Bone marrow (tissue), 2 donors: ENCODE data around the gene ZNF354B.
"Not testable (repeated sequence)": the region's sequence is repeated elsewhere in the genome, so short reads cannot be mapped to it uniquely, and the experiment has no call there.

Source experiments
- DNase-seq, 2 donors: peaks; one replicate each; lab custom pipeline; 2025; lab: John Stamatoyannopoulos, UW

The ZNF354B gene

GRCh38 chr5:178859625-178860521, at the start of gene ZNF354B:
Gene ZNF354B, plus strand, starts transcription at chr5:178859953. Its CDS starts 1,095 bp downstream, at chr5:178861048.
- DNase-seq, result peak; percentile 57 to 94

- no peak for DNase-seq
Observed at GRCh38 chr5:178817506-178817905, 42.2 kb upstream of the ZNF354B start.

- DNase-seq, result no peak
Observed at GRCh38 chr5:178818094-178818493, 41.7 kb upstream of the ZNF354B start.

- no peak for DNase-seq
Observed at GRCh38 chr5:178820001-178820400, 39.8 kb upstream of the ZNF354B start.

GRCh38 chr5:178825444-178825843, 34.3 kb upstream of the ZNF354B start:
- DNase-seq, result no peak

GRCh38 chr5:178826216-178826615, 33.5 kb upstream of the ZNF354B start:
- no peak for DNase-seq

DNA sequence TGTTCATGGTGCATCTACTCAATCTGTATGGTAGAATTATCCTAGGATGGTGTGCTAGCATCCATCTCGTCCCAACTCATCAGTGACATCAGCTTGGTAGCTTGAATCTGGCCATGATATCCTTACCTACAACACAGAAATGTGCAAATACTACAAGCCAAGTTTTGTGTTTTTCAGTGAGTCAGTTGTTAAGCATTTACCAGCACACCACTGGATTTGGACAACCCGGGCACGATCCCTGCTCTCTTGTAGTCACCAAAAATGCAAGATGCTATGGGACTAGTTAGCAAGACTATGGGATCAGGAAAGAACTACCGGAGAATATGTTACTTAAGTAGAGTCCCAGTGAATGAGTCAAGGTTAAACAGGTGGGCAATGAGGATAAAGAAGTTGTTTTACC, 32.1 kb upstream of the ZNF354B start:
- DNase-seq, result no peak

DNA sequence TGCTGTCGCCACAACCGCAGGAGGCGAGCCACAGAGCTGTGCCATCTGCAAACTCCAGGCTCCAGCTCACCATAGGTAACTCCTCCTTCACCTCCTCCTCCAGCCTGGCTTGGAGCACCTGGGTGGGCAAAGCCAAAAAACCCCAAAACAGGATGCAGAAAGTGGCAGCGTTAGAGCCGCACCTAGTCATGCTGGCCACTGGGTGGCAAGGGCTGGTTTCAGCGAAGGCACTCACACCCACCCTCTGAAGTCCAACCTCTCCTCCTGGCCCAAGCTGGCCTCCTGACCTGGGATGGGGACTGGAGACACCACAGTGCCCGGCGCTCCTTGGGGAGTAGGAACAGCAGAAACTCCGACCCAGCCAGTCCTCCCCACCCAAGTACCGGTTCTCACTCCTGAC, 28.7 kb upstream of the ZNF354B start:
- no peak for DNase-seq

GRCh38 chr5:178832618-178833201, 27.0 kb upstream of the ZNF354B start:
- no peak for DNase-seq

GRCh38 chr5:178836628-178837027, 23.1 kb upstream of the ZNF354B start:
- no peak for DNase-seq

DNA sequence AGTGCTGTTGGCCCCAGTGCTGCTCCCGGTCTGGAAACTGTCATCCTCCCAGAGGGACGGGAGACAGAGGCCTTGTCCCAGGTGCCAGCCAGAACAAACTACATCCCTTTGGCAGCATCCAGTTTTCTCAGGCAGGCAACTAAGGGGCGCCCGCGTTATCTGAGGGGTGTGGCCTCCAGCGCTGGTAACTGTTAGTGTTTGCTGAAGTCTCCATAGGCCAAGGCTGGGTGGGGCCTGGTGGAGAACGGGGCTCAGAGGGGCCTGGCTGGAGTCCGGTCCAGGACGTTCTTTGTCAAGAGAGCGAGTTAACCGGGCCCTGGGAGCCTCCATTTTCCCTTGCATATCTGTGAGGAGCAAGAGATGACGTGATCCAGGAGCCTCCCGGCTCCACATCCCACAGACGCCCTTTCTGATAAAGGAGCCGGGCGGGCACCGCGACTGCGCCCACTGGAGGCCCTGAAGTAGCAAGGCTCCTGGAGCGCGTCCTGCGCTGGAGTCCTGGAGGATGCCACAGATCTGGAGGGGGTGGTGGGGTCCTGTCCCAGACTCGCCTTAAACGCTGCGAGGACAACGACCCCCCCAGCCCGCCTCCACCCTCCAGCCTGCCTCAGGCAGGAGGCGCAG, 20.9 kb upstream of the ZNF354B start:
- DNase-seq, result not testable (repeated sequence)

- no peak for DNase-seq
Observed at GRCh38 chr5:178839319-178839704, 20.4 kb upstream of the ZNF354B start.

- DNase-seq, result not testable (repeated sequence)
Observed at GRCh38 chr5:178840399-178840798, 19.4 kb upstream of the ZNF354B start.

- no peak for DNase-seq
Observed at GRCh38 chr5:178849316-178849715, 10.4 kb upstream of the ZNF354B start.

- no peak for DNase-seq
Observed at GRCh38 chr5:178851951-178852350, 7.8 kb upstream of the ZNF354B start.

DNA sequence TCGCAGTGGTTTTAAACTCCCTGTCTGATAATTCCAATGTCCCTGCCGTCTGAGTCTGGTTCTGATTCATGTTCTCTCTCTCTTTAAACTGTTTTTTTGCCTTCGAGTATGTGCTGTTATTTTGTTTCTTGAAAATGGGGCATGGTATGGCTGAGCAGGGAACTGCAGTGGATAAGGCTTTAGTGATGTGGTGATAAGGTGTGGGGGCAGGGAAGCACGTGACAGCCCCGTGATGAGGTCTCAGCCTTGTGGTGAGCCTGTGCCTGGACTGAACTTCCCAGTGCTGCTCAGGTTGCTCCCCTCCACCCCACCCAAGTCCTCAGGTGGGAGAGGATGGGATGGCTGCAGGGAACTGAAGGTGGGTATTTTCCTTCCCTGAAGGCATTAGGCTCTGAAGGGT, 5.5 kb upstream of the ZNF354B start:
- no peak for DNase-seq

DNA sequence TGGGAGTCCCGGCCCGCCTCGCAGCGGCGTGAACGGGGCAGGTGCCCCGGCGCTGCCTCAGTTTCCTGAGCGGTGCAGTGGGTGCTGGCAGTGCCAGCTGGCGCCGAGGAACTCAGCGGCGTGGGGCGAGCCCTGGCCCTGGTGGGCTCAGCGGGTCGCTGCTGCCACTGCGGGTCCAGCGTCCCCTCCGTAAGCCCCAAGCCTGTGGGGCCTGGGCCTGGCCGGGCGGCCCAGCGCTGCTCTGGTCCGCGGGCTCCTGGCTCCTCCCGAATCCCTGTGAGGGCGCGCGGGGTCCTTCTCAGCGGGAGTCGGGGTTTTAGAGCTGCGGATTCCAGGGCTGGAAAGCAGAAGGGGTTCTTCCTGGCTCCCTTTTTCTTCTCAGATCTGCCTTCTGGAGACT, 862 bp downstream of the ZNF354B start:
- DNase-seq, result not testable (repeated sequence)

DNA sequence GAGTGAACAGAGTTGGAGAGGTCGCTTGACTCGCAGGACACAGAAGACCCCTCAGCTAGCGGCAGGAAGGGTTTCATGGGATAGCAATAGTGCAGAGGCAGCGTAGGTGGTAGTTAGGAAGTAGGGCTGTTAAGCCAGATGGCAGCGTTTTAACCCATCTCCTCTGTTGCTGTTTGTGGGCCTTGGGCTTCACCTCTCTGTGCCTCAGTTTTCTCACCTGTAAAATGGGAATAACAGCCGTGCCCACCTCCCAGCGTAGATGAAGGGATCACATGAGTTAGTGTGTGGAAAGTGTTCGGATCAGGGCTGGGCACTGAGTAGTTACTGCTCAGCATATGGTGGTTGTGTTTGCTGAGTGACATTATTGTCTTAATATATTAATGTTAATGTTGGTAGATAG, 1.9 kb downstream of the ZNF354B start:
- no peak for DNase-seq

DNA sequence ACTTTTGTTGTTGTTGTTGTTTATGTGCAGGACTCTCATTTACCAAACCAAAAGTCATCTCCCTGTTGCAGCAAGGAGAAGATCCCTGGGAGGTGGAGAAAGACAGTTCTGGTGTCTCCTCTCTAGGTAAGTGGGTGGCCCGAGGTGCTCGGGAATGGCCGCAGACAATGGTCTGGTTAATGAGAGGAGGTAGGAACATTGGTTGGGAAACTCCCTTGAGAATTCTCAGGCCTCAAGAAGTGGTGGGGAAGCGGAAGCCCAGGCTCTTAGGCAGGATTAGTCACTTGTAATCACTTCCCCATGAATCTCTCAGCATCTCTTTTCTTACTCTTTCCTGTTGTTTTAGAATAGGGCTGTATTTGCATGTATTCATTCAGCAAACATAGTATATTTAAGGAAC, 7.2 kb downstream of the ZNF354B start:
- no peak for DNase-seq

DNA sequence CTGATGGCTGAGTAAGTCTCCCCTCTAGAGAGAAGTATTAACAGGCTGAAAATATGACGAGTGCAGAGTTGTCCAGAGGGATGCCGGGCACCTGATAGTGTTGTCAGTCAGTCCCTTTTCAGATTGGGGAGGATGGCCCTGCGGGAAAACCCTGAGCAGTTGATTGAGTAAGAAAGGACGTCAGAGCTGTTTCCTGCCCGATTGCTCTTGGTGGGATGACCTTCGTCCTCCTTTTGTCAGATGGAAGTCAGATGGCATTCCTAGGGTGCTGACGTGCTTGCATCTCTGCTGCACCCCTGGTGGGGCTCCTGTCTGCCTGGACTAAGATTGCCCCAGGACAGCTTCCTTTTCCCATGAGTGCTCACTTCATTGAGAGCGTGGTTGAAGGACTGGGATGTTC, 9.8 kb downstream of the ZNF354B start:
- DNase-seq, result no peak

GRCh38 chr5:178870411-178870810, 10.7 kb downstream of the ZNF354B start:
- DNase-seq, result no peak

- no peak for DNase-seq
Observed at GRCh38 chr5:178872302-178872701, 12.5 kb downstream of the ZNF354B start.

DNA sequence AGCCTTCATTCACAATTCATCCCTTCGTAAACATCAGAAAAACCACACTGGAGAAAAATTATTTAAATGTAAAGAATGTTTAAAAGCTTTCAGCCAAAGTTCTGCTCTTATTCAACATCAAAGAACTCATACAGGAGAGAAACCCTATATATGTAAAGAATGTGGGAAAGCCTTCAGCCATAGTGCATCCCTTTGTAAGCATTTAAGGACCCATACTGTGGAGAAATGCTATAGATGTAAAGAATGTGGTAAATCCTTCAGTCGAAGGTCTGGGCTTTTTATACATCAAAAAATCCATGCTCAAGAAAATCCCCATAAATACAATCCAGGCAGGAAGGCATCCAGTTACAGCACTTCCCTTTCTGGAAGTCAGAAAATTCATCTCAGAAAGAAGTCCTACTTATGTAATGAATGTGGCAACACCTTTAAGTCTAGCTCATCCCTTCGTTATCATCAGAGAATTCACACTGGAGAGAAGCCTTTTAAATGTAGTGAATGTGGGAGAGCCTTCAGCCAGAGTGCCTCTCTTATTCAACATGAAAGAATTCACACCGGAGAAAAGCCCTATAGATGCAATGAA, 23.5 kb downstream of the ZNF354B start:
- not testable (repeated sequence) for DNase-seq
